ENCODE results near the gene CPN1.

Gene CPN1

DNA sequence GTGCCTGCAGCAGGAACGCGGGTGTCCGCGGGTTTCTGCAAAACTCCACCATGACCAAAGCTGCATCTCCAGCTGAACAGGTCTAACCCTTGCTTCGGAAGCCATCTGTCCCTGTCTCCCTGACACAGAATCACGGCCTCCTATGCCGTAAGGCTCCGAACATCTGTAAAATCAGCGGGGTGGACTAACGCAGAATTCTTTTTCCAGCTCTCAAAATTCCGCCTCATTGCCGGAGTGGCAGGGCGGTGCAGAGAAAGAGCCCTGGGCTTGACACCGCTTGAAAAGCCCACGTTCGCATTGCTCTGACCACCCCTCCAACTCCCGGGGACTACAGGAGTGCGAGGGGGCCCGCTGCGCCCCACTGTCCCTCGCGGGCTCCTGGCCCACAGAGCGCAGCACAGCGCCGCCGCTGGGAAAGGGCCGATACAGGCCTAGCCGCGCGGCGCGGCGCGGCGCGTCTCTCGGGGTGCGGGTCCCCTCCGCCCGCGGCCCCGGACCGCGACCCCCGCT is 72.3 kb downstream of the CPN1 start:
- DNase-seq = peak; percentile 63
- H3K4me3 ChIP-seq (ENCODE audit: low read length) = peak overlapping the region; percentile 92

DNA sequence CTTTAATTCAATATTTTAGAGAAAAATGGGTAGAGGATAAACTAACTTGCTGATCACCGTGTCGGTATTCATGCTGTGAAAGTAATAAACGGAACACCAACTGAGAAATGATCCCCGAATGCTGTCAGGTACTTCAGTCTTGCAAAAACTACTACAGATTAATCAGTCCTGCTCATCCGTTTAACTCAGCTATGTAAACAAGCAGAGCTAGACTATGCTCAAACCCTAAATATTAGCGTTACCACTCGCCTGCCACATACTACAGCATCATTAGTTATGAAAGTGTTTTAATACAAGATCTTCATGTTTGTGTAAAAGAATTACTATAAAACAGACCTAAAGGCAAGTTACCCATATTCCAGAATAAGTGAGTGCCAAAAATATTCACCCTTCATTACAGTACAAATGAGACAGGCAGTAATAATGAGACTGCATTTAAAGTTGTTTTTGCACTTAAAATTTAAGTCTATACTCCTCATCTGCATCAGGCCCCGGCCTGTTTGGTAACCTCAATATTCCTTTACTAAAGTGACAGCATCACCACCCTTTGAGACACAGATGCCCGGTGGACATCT is 72.9 kb downstream of the CPN1 start:
- TF ChIP-seq EZH2 (optimal IDR thresholded peaks at IDR 0.05; ENCODE audit: low read depth, low read length) (no peak), EZH2phosphoT487 (IDR thresholded peaks at IDR 0.05; ENCODE audit: low read length) (no peak)
- TF ChIP-seq, protein P1, sequence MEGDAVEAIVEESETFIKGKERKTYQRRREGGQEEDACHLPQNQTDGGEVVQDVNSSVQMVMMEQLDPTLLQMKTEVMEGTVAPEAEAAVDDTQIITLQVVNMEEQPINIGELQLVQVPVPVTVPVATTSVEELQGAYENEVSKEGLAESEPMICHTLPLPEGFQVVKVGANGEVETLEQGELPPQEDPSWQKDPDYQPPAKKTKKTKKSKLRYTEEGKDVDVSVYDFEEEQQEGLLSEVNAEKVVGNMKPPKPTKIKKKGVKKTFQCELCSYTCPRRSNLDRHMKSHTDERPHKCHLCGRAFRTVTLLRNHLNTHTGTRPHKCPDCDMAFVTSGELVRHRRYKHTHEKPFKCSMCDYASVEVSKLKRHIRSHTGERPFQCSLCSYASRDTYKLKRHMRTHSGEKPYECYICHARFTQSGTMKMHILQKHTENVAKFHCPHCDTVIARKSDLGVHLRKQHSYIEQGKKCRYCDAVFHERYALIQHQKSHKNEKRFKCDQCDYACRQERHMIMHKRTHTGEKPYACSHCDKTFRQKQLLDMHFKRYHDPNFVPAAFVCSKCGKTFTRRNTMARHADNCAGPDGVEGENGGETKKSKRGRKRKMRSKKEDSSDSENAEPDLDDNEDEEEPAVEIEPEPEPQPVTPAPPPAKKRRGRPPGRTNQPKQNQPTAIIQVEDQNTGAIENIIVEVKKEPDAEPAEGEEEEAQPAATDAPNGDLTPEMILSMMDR (IDR thresholded peaks at IDR 0.05; ENCODE audit: low read length) = no peak
- Histone ChIP-seq H3K9ac (ENCODE audit: low read length) (peak overlapping the region; percentile 65; the same call in 1 of the 2 replicates), H3K9me2 (replicated peaks; ENCODE audit: insufficient read depth, low read length) (no peaks in the 10 kb centered on the region), H3K79me2 (ENCODE audit: low read length) (0 out of 2 replicates have a peak, but pooled peaks cover 4% of the 10 kb centered on the region), H3K4me1 (ENCODE audit: low read length) (peaks cover 14% of the 10 kb centered on the region), H3K27ac (ENCODE audit: low read length) (no peak overlapping the region), H3K9me3 (replicated peaks; ENCODE audit: insufficient read depth, low read length) (no peaks in the 10 kb centered on the region), H3K4me3 (ENCODE audit: low read length) (peak overlapping the region; percentile 92), H3F3A (ENCODE audit: insufficient read depth, low read length) (peaks cover 9% of the 10 kb centered on the region), H3K36me3 (replicated peaks; ENCODE audit: insufficient read depth, low read length) (no peaks in the 10 kb centered on the region), H3K4me2 (ENCODE audit: low read depth, low read length) (peak overlapping the region; percentile 98), H4K20me1 (ENCODE audit: insufficient read depth, low read length) (no peaks in the 10 kb centered on the region), H2AFZ (ENCODE audit: low read length) (peak overlapping the region; percentile 95), H3K27me3 (replicated peaks; ENCODE audit: insufficient read depth, low read length) (no peaks in the 10 kb centered on the region)
- DNase-seq = no peak

More for the DNA sequence above, 72.3 kb downstream of the CPN1 start:
- H3K36me3 ChIP-seq (replicated peaks; ENCODE audit: insufficient read depth, low read length) = no peaks in the 10 kb centered on the region
- peak overlapping the region; percentile 65; the same call in 1 of the 2 replicates for H3K9ac ChIP-seq (ENCODE audit: low read length)
- 0 out of 2 replicates have a peak, but pooled peaks cover 3% of the 10 kb centered on the region for H3K79me2 ChIP-seq (ENCODE audit: low read length)
- H4K20me1 ChIP-seq (ENCODE audit: insufficient read depth, low read length) = no peaks in the 10 kb centered on the region
- peak overlapping the region; percentile 95 for H2AFZ ChIP-seq (ENCODE audit: low read length)
- H3K4me1 ChIP-seq (ENCODE audit: low read length) = peaks cover 17% of the 10 kb centered on the region
- H3F3A ChIP-seq (ENCODE audit: insufficient read depth, low read length) = peaks cover 14% of the 10 kb centered on the region
- H3K27me3 ChIP-seq (replicated peaks; ENCODE audit: insufficient read depth, low read length) = no peaks in the 10 kb centered on the region
- peak overlapping the region; percentile 98 for H3K4me2 ChIP-seq (ENCODE audit: low read depth, low read length)
- no peaks in the 10 kb centered on the region for H3K9me2 ChIP-seq (replicated peaks; ENCODE audit: insufficient read depth, low read length)
- no peak overlapping the region for H3K27ac ChIP-seq (ENCODE audit: low read length)
- TF ChIP-seq, protein P1 (IDR thresholded peaks at IDR 0.05; ENCODE audit: low read length) = peak; percentile 38
- no peak for TF ChIP-seq EZH2phosphoT487 (IDR thresholded peaks at IDR 0.05; ENCODE audit: low read length)
- no peaks in the 10 kb centered on the region for H3K9me3 ChIP-seq (replicated peaks; ENCODE audit: insufficient read depth, low read length)

DNA sequence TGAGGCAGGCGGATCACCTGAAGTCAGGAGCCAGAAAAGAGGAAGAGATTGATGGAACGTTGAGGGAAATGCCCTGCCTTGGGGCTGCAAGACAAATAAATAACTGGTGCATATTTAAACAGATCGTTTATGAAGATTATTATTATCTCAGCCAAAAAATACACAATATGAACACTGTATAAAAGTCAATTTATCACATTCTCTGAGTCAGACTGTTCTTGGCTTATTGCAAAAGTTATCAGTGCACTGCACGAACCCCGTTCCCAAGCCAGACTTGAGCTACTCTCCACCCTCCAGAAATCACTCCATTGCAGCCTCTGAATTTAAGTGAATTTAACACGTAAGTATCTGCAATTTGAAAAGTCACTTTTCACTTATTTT is 73.5 kb downstream of the CPN1 start:
- Histone ChIP-seq H3F3A (ENCODE audit: insufficient read depth, low read length) (peaks cover 2% of the 10 kb centered on the region), H3K36me3 (replicated peaks; ENCODE audit: insufficient read depth, low read length) (no peaks in the 10 kb centered on the region), H3K27ac (ENCODE audit: low read length) (no peak overlapping the region), H4K20me1 (ENCODE audit: insufficient read depth, low read length) (no peaks in the 10 kb centered on the region), H3K4me1 (ENCODE audit: low read length) (peaks cover 8% of the 10 kb centered on the region; the same call in 1 of the 2 replicates), H3K9me3 (replicated peaks; ENCODE audit: insufficient read depth, low read length) (no peaks in the 10 kb centered on the region), H3K9ac (ENCODE audit: low read length) (no peak overlapping the region), H3K27me3 (replicated peaks; ENCODE audit: insufficient read depth, low read length) (no peaks in the 10 kb centered on the region), H3K9me2 (replicated peaks; ENCODE audit: insufficient read depth, low read length) (no peaks in the 10 kb centered on the region), H3K4me3 (ENCODE audit: low read length) (no peak overlapping the region), H3K79me2 (ENCODE audit: low read length) (0 out of 2 replicates have a peak, but pooled peaks cover 4% of the 10 kb centered on the region), H2AFZ (ENCODE audit: low read length) (no peak overlapping the region), H3K4me2 (ENCODE audit: low read depth, low read length) (no peak overlapping the region)
- DNase-seq = no peak
- TF ChIP-seq, protein P1 (IDR thresholded peaks at IDR 0.05; ENCODE audit: low read length) = no peak
